Measurements from ENCODE around the gene PLCD1. TPM values are rescaled to one million over a fixed set of nuclear protein-coding genes. Genes with fewer than 3 reads are reported as not detected.

The PLCD1 gene
- total RNA-seq, 1 donor from 2014 or later: 28.7 TPM

DNA sequence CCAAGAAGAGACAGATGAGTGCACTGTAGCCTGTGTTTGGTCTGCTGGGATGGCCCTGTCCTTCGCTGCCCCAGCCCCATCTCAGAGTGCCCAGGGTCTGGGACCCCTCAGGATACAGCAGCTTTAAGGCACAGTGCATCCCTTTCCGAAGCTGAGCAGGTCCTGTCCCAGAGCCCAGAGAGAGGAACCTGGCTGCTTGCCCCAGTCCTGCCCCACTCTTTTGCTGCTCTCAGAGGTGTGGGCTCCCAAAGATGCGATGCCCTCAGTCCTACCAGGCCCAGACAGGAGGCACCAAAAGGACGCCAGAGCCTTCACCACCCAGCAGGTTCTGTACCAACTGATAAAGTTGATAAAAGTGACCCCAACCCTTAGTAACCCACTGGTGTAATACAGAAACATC is 8.2 kb downstream of the PLCD1 start:
- no peaks in the 10 kb centered on the region for H3K27me3 Mint-ChIP-seq
- TF ChIP-seq, protein P1, sequence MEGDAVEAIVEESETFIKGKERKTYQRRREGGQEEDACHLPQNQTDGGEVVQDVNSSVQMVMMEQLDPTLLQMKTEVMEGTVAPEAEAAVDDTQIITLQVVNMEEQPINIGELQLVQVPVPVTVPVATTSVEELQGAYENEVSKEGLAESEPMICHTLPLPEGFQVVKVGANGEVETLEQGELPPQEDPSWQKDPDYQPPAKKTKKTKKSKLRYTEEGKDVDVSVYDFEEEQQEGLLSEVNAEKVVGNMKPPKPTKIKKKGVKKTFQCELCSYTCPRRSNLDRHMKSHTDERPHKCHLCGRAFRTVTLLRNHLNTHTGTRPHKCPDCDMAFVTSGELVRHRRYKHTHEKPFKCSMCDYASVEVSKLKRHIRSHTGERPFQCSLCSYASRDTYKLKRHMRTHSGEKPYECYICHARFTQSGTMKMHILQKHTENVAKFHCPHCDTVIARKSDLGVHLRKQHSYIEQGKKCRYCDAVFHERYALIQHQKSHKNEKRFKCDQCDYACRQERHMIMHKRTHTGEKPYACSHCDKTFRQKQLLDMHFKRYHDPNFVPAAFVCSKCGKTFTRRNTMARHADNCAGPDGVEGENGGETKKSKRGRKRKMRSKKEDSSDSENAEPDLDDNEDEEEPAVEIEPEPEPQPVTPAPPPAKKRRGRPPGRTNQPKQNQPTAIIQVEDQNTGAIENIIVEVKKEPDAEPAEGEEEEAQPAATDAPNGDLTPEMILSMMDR (conservative IDR thresholded peaks at IDR 0.05): no peak
- peaks cover 11% of the 10 kb centered on the region for H3K4me1 Mint-ChIP-seq (ENCODE audit: unreplicated experiment)
- no peak for DNase-seq (ENCODE audit: extremely low spot score, unreplicated experiment)
- no peak overlapping the region for H3K4me3 Mint-ChIP-seq
- no peak overlapping the region for H3K27ac Mint-ChIP-seq
- H3K9me3 Mint-ChIP-seq: no peaks in the 10 kb centered on the region
- peaks cover 11% of the 10 kb centered on the region for H3K36me3 Mint-ChIP-seq

DNA sequence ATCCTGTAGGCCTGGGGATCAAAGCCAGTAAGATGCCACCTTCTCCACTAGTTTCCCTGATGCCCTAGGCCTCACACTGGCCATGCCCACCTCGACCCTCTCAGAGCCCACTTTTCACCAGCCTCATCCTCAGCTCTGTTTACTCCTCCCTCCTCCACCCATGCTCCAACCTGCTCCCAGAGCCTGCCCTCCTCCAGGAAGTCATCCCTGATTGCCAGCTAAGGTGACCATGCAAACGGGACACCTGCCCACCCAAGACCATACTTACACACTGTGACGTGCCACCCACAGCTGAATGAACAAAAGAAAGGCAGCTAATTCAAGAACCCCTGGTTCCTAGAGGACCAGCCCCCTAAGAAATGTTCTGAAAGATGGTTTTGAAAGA is 9.1 kb downstream of the PLCD1 start:
- DNase-seq (ENCODE audit: extremely low spot score, unreplicated experiment): no peak
- peaks cover 5% of the 10 kb centered on the region for H3K4me1 Mint-ChIP-seq (ENCODE audit: unreplicated experiment)
- TF ChIP-seq, protein P1 (conservative IDR thresholded peaks at IDR 0.05): no peak
- no peak overlapping the region for H3K27ac Mint-ChIP-seq
- peaks cover 18% of the 10 kb centered on the region for H3K36me3 Mint-ChIP-seq
- H3K27me3 Mint-ChIP-seq: no peaks in the 10 kb centered on the region
- no peak overlapping the region for H3K4me3 Mint-ChIP-seq
- H3K9me3 Mint-ChIP-seq: peaks cover 2% of the 10 kb centered on the region

- no peak overlapping the region for H3K27ac Mint-ChIP-seq
- peaks cover 24% of the 10 kb centered on the region for H3K36me3 Mint-ChIP-seq
- peaks cover 5% of the 10 kb centered on the region for H3K4me1 Mint-ChIP-seq (ENCODE audit: unreplicated experiment)
- H3K4me3 Mint-ChIP-seq: no peak overlapping the region
- peaks cover 7% of the 10 kb centered on the region for H3K9me3 Mint-ChIP-seq
- H3K27me3 Mint-ChIP-seq: no peaks in the 10 kb centered on the region
- TF ChIP-seq, protein P1 (conservative IDR thresholded peaks at IDR 0.05): no peak
- DNase-seq (ENCODE audit: extremely low spot score, unreplicated experiment): no peak
Measured at GRCh38 chr3:38019658-38020341, 9.6 kb downstream of the PLCD1 start.

DNA sequence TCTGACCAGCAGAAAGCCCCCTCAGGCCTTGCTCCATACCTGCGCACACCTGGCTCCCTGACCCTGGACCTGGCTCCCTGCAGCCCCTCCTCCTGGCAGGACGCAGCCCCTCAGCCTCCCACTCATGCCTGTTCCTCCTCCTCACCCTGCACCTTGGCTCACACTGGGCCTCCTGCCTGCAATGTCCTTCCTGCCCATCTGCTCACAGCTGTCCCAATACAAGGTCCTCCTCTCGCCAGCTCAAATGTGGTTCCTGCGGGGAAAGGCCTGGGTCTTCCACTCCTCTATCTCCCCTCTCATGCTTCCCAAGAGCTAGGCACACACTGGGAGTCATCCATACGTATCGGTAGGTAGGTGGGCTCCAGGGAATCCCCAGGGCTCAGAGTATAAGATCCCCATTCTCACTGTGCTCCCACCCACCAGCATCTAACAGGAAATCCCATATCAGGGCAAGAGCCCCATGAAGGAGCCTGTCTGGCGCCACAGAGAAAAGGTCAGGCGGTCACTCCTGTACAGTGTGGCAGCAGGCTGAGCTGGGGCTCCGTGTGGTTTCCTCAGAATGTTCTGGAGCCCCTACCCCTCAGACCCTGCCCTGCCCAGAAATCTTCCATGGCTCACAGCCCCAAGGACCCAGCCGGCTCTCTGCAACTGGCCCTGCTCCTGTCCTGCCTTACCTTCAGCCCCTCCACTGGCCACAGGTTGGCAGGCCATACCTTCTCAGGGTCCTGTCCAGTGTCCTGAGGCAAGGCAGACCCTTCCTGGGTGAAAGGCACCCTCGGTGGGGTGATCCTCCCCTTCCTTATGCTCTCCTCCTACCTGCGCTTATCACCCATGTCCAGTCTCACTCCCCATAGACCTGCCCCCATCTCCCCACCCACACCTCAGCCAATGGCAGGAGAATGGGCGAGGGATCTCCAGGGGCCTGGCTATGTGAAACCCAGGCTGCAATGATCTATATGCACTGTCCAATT is 10.9 kb downstream of the PLCD1 start:
- Mint-ChIP-seq H3K27ac (no peak overlapping the region), H3K4me1 (ENCODE audit: unreplicated experiment) (peaks cover under 1% of the 10 kb centered on the region), H3K9me3 (peaks cover 7% of the 10 kb centered on the region), H3K4me3 (no peak overlapping the region), H3K36me3 (peaks cover 36% of the 10 kb centered on the region), H3K27me3 (no peaks in the 10 kb centered on the region)
- DNase-seq (ENCODE audit: extremely low spot score, unreplicated experiment): no peak
- TF ChIP-seq, protein P1 (conservative IDR thresholded peaks at IDR 0.05): no peak

DNA sequence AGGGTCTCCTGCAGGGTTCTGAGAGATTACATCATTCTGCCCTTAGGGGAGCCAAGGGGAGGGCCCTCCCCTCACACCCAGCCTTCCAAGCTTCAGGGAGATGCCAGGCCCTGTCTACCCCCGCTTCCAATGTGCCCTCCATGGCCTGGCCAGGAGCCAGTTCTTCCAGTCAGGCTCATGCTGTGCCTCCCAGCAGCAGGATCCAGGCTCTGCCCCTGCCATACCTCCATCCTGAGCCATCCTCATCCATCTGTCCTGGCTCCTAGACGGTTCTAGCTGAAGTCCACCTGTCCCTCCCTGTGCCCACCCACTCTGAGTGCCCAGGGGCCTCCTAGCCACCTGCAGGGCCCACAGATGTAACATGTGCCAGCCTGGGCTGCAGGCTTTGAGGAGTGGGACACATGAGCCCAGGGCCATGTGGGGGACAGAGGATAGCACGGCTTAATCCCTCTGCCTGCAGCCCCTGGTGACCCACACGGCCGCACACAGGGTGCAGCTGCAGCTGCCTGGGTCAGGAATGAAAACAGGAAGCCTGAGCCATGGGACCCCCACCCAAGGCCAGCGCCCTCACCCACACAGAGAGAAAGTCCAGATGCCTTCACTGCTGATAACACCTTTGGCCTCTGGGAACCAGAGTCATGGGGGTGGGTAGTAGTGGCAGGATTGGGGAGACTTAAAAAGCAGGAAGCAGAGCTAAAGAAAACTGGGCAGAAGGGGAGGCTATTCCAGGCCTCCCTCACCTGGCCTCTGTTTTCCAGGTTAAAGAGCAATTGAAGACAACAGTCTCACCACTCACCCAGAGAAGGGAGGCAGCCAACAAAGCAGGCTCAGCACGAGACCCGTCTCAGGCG is 11.8 kb downstream of the PLCD1 start:
- Mint-ChIP-seq H3K27ac (no peak overlapping the region), H3K27me3 (no peaks in the 10 kb centered on the region), H3K4me1 (ENCODE audit: unreplicated experiment) (no peaks in the 10 kb centered on the region), H3K36me3 (peaks cover 38% of the 10 kb centered on the region), H3K9me3 (peaks cover 7% of the 10 kb centered on the region), H3K4me3 (no peak overlapping the region)
- TF ChIP-seq, protein P1 (conservative IDR thresholded peaks at IDR 0.05): no peak
- no peak for DNase-seq (ENCODE audit: extremely low spot score, unreplicated experiment)

Measured in type B pancreatic cell (in vitro differentiated cells).